K562 treated with DMSO at 1 percent for 24 hours (cell line): ENCODE measurements around the gene EZH2. TPM values are rescaled to one million over a fixed set of nuclear protein-coding genes. Genes with fewer than 3 reads are reported as not detected.

Experiments used
- total RNA-seq: library from RNA; unstranded; fragments of 300-600 nt; gene quantifications from 2 replicates; pipeline ENCODE4 v1.2.3, GENCODE V29; 2022; ENCODE audit warnings: low read depth; ENCODE audit not compliant: insufficient read depth

Gene EZH2
- 64.2 and 74.4 TPM in 2 replicates for total RNA-seq

GRCh38 chr7:148884049-148884298, at the start of gene EZH2:
TSS of gene EZH2 (minus strand) at chr7:148884291. CDS start at chr7:148847298, 36,993 bp downstream.

Other genes starting within 250 kb of the EZH2 start
- 59.1 and 62.3 TPM in 2 replicates for gene CUL1, start 185.4 kb downstream of the EZH2 start, total RNA-seq
- gene PDIA4, start 144.2 kb upstream of the EZH2 start, total RNA-seq = 154 and 155 TPM in 2 replicates
- 6.3 and 8.6 TPM in 2 replicates for gene ZNF786, start 206.4 kb upstream of the EZH2 start, total RNA-seq
- 2.2 and 2.3 TPM in 2 replicates for gene ZNF425, start 242.0 kb upstream of the EZH2 start, total RNA-seq